ENCODE results near the gene CUBN.
A peak's percentile ranks its signal among the peaks of the same experiment; 100 is the strongest.

DNA sequence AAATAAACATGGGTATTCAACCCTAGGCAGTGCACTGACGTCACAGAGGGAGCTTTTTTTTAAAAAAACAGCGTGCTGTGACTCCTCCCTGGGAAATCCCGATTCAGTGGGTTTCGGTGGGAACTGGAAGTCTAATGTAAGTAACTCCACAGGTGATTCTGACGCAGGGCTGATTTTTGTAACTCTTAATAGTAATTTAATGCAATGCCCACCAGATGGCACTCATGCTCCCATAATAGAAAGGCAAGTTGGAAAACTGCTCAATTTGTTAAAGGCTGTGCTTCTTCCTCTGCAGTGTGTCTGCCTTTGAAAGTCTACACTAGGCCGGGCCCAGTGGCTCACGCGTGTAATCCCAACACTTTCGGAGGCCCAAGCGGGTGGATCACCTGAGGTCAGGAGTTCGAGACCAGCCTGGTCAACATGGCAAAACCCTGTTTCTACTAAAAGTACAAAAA lies 301.5 kb downstream of the CUBN start:
- TF ChIP-seq, protein P1, sequence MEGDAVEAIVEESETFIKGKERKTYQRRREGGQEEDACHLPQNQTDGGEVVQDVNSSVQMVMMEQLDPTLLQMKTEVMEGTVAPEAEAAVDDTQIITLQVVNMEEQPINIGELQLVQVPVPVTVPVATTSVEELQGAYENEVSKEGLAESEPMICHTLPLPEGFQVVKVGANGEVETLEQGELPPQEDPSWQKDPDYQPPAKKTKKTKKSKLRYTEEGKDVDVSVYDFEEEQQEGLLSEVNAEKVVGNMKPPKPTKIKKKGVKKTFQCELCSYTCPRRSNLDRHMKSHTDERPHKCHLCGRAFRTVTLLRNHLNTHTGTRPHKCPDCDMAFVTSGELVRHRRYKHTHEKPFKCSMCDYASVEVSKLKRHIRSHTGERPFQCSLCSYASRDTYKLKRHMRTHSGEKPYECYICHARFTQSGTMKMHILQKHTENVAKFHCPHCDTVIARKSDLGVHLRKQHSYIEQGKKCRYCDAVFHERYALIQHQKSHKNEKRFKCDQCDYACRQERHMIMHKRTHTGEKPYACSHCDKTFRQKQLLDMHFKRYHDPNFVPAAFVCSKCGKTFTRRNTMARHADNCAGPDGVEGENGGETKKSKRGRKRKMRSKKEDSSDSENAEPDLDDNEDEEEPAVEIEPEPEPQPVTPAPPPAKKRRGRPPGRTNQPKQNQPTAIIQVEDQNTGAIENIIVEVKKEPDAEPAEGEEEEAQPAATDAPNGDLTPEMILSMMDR (IDR thresholded peaks at IDR 0.05; ENCODE audit: low read depth, low read length) = peak; percentile 32
- TF ChIP-seq POLR2A (IDR thresholded peaks at IDR 0.05; ENCODE audit: extremely low read depth, insufficient read length) = no peak
- TF ChIP-seq, protein P2, sequence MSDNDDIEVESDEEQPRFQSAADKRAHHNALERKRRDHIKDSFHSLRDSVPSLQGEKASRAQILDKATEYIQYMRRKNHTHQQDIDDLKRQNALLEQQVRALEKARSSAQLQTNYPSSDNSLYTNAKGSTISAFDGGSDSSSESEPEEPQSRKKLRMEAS (IDR thresholded peaks at IDR 0.05; ENCODE audit: low read depth, low read length) = no peak
